ENCODE results near the gene ZNF445. TPM values are rescaled to one million over a fixed set of nuclear protein-coding genes. Genes with fewer than 3 reads are reported as not detected.

Gene ZNF445
- total RNA-seq, 1 experiment from 2014 or later, result 15.9 TPM

DNA sequence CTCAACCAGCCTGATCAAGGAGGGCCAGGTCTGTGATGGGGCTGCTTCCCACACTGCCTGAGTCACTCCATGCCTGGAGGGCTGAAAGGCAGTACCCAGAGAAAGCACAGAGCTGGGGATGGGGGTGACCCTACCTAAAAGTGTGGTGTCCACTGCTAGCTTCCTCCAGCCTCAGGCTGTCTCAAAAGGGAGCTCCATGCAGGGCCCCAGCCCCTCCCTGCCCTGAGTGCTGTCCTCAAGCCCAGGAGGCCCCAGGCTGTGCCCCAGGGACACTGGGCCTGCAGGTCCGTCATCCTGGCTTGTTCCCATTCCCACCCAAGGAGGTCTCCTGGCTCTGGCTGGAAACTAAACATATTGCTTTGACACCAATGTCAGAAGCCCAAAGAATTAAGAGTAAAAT lies 56.8 kb downstream of the ZNF445 start:
- H3K4me3 ChIP-seq, result no peak overlapping the region
- no peaks in the 10 kb centered on the region for H3F3A ChIP-seq (ENCODE audit: insufficient read depth, low read depth)
- ChIA-PET POLR2A (ENCODE audit: unreplicated experiment) (no interaction called here), CTCF (no interaction called here)
- TF ChIP-seq CTCF (conservative IDR thresholded peaks at IDR 0.05) (no peak), EZH2 (IDR thresholded peaks at IDR 0.05; ENCODE audit: low read depth) (no peak)
- H4K20me1 ChIP-seq (ENCODE audit: insufficient read depth), result no peaks in the 10 kb centered on the region
- no TSS peak for BruUV-seq (replicated peaks)
- no peaks in the 10 kb centered on the region for H3K36me3 ChIP-seq (ENCODE audit: low read depth)
- no peaks in the 10 kb centered on the region for H3K9me3 ChIP-seq (ENCODE audit: insufficient read depth, low read depth)
- H3K4me2 ChIP-seq, result no peak overlapping the region
- intact Hi-C loops (cut with micrococcal nuclease; ENCODE audit: unreplicated experiment), result no loop called here
- no peaks in the 10 kb centered on the region for H3K79me2 ChIP-seq (ENCODE audit: low read depth)
- no peak overlapping the region for H2AFZ ChIP-seq
- H3K9me2 ChIP-seq (ENCODE audit: insufficient read depth), result no peaks in the 10 kb centered on the region
- no peaks in the 10 kb centered on the region for H3K4me1 ChIP-seq (replicated peaks; ENCODE audit: insufficient read depth)
- no peaks in the 10 kb centered on the region for H3K27me3 ChIP-seq (ENCODE audit: insufficient read depth, low read depth)
- no peak for DNase-seq
- H3K27ac ChIP-seq, result no peak overlapping the region

- no peak overlapping the region for H3K4me3 ChIP-seq
Observed at GRCh38 chr3:44419923-44420650, 57.4 kb downstream of the ZNF445 start.

DNA sequence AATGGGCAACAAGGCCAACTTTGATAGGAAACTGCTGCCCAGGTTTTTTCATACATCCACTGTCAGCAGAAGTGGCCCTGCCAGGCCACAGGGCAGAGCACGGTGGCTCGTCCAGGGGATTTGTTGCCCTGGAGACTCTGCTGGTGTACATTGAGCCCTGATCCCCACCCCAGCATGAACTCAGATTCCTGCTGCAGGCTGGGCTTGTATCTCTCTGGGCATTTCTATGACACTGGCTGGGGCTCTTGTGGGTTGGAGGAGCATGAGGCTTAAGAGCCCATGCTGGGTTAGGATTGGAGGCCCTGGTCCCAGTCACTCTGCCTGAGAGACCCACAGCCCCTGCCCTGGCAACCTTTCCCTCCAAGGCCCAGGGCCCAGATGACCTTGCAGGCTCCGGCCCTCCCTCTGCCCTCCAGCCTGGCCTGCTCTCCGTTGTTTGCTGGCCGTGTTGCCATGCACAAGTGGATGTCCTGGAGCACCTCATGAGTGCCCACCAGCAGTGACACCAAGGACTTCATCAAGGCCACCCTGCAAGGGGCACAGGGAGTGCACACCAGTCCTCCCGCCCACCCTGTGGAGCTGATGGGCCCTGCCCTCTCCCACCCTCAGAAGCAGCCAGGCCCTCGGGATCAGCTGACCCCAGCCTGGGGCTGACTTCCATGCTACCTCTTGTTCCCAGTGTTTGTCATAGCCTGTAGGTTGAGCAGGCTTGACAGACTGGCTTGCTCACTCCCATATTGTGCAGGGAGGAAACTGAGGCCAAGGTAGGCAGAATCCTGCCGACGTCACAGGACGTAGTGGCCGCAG lies 58.2 kb downstream of the ZNF445 start:
- ChIA-PET POLR2A (ENCODE audit: unreplicated experiment) (no interaction called here), CTCF (no interaction called here)
- BruUV-seq (replicated peaks), result no TSS peak
- H3F3A ChIP-seq (ENCODE audit: insufficient read depth, low read depth), result no peaks in the 10 kb centered on the region
- H3K4me1 ChIP-seq (replicated peaks; ENCODE audit: insufficient read depth), result no peaks in the 10 kb centered on the region
- H3K79me2 ChIP-seq (ENCODE audit: low read depth), result no peaks in the 10 kb centered on the region
- no peaks in the 10 kb centered on the region for H3K9me3 ChIP-seq (ENCODE audit: insufficient read depth, low read depth)
- H2AFZ ChIP-seq, result no peak overlapping the region
- H3K27ac ChIP-seq, result no peak overlapping the region
- H3K4me2 ChIP-seq, result no peak overlapping the region
- intact Hi-C loops (cut with micrococcal nuclease; ENCODE audit: unreplicated experiment), result no loop called here
- no peaks in the 10 kb centered on the region for H4K20me1 ChIP-seq (ENCODE audit: insufficient read depth)
- TF ChIP-seq CTCF (conservative IDR thresholded peaks at IDR 0.05) (no peak), EZH2 (IDR thresholded peaks at IDR 0.05; ENCODE audit: low read depth) (no peak)
- H3K9me2 ChIP-seq (ENCODE audit: insufficient read depth), result no peaks in the 10 kb centered on the region
- DNase-seq, result no peak
- no peak overlapping the region for H3K4me3 ChIP-seq
- H3K36me3 ChIP-seq (ENCODE audit: low read depth), result no peaks in the 10 kb centered on the region
- no peaks in the 10 kb centered on the region for H3K27me3 ChIP-seq (ENCODE audit: insufficient read depth, low read depth)

More at GRCh38 chr3:44419923-44420650, 57.4 kb downstream of the ZNF445 start:
- Histone ChIP-seq H3K36me3 (ENCODE audit: low read depth) (no peaks in the 10 kb centered on the region), H3K4me1 (replicated peaks; ENCODE audit: insufficient read depth) (no peaks in the 10 kb centered on the region), H3K4me2 (no peak overlapping the region), H4K20me1 (ENCODE audit: insufficient read depth) (no peaks in the 10 kb centered on the region), H3K79me2 (ENCODE audit: low read depth) (no peaks in the 10 kb centered on the region), H3K9me2 (ENCODE audit: insufficient read depth) (no peaks in the 10 kb centered on the region), H3K27ac (no peak overlapping the region), H2AFZ (no peak overlapping the region), H3K9me3 (ENCODE audit: insufficient read depth, low read depth) (no peaks in the 10 kb centered on the region), H3K27me3 (ENCODE audit: insufficient read depth, low read depth) (no peaks in the 10 kb centered on the region), H3F3A (ENCODE audit: insufficient read depth, low read depth) (no peaks in the 10 kb centered on the region)
- TF ChIP-seq CTCF (conservative IDR thresholded peaks at IDR 0.05) (no peak), EZH2 (IDR thresholded peaks at IDR 0.05; ENCODE audit: low read depth) (no peak)
- peak in 1 of 2 experiments; percentile 14 for DNase-seq
- POLR2A ChIA-PET (ENCODE audit: unreplicated experiment), result no interaction called here
- intact Hi-C loops (cut with micrococcal nuclease; ENCODE audit: unreplicated experiment), result no loop called here
- CTCF ChIA-PET, result no interaction called here
- BruUV-seq (replicated peaks), result no TSS peak

Measured in PC-9 (cell line).